ENCODE results near the gene CUX1. TPM values are rescaled to one million over a fixed set of nuclear protein-coding genes. Genes with fewer than 3 reads are reported as not detected.

Gene CUX1
- total RNA-seq, 1 experiment from 2014 or later: 53.5 TPM

- Mint-ChIP-seq H3K27me3 (ENCODE audit: low read depth) (no peaks in the 10 kb centered on the region), H3K4me1 (peaks cover 11 to 13% of the 10 kb centered on the region in 2 experiments), H3K27ac (peak overlapping the region in 2 of 3 experiments; percentile 15 to 57; a peak in 2 of 7 replicates), H3K4me3 (no peak overlapping the region), H3K9me3 (no peaks in the 10 kb centered on the region), H3K36me3 (ENCODE audit: insufficient read depth in 1 of 3, low read depth in 3 of 3) (peaks cover 3 to 34% (median 22%) of the 10 kb centered on the region in 3 experiments)
- H2BK120ac ChIP-seq (ENCODE audit: low read depth, low read length, poor library complexity, severe bottlenecking): no peak overlapping the region
- H4K5ac ChIP-seq (ENCODE audit: insufficient read length, low read depth, low read length): no peak overlapping the region
- no peak for TF ChIP-seq CTCF (conservative IDR thresholded peaks at IDR 0.05)
- H2BK15ac ChIP-seq (ENCODE audit: low read depth, low read length): no peak overlapping the region
- no peaks in the 10 kb centered on the region for H3K79me2 ChIP-seq (ENCODE audit: insufficient read depth, low read length)
- no peaks in the 10 kb centered on the region for H4K20me1 ChIP-seq (ENCODE audit: control insufficient read depth, insufficient read depth, insufficient read length)
- DNase-seq: no peak
- no peak overlapping the region for H3K14ac ChIP-seq (ENCODE audit: insufficient read depth, low read length)
- no peak overlapping the region for H3K27ac ChIP-seq (ENCODE audit: insufficient read length, low read depth, low read length)
- H3K23me2 ChIP-seq (ENCODE audit: insufficient read length, low read depth, low read length, poor library complexity, severe bottlenecking): no peaks in the 10 kb centered on the region
- no peaks in the 10 kb centered on the region for H3K4me1 ChIP-seq (ENCODE audit: insufficient read depth, low read length)
- H3K9me3 ChIP-seq (ENCODE audit: control insufficient read depth, low read depth, low read length): no peaks in the 10 kb centered on the region
- H3K4ac ChIP-seq (ENCODE audit: low read depth, low read length): no peak overlapping the region
- H2BK20ac ChIP-seq (ENCODE audit: low read depth, low read length, poor library complexity, severe bottlenecking): no peak overlapping the region
- H3T11ph ChIP-seq (ENCODE audit: low read length): no peak overlapping the region
- H2AK5ac ChIP-seq (ENCODE audit: insufficient read length, low read length): no peak overlapping the region
- no peak overlapping the region for H2BK12ac ChIP-seq (ENCODE audit: insufficient read length, low read depth, low read length)
- WGBS (ENCODE audit: extremely low coverage, insufficient read length, low lambda C conversion rate): no CpG with 5 or more reads among the region's 22 CpGs
- H2BK5ac ChIP-seq (ENCODE audit: insufficient read length, low read length): no peak overlapping the region
- H3K18ac ChIP-seq (ENCODE audit: insufficient read length, low read depth, low read length): no peak overlapping the region
- H4K8ac ChIP-seq (replicated peaks; ENCODE audit: insufficient read length, low read depth, low read length): no peak overlapping the region
- H3K56ac ChIP-seq (ENCODE audit: insufficient read length, low read depth, low read length): no peak overlapping the region
- no peak overlapping the region for H3K4me2 ChIP-seq (ENCODE audit: insufficient read depth, insufficient read length, low read length)
- H3K79me1 ChIP-seq (ENCODE audit: insufficient read depth, low read depth, low read length, poor library complexity, severe bottlenecking): no peaks in the 10 kb centered on the region
- H3K27me3 ChIP-seq (ENCODE audit: insufficient read depth, low read length): no peaks in the 10 kb centered on the region
- H3K23ac ChIP-seq (ENCODE audit: insufficient read length, low read depth, low read length): no peak overlapping the region
- no peak overlapping the region for H2AFZ ChIP-seq (ENCODE audit: low read length)
- no peak overlapping the region for H3K9ac ChIP-seq (ENCODE audit: extremely low read depth, insufficient read length, low read length)
- H4K91ac ChIP-seq (ENCODE audit: insufficient read length, low read depth, low read length): no peak overlapping the region
Measured at GRCh38 chr7:102313997-102314780, 496.8 kb downstream of the CUX1 start.

All from H9 (cell line).